GM21737 (cell line): ENCODE data around the gene LETM1.

ENCODE experiments used
- ATAC-seq: cut with Tn5 transposase; IDR thresholded peaks from one replicate; pipeline ENCODE4 v1.9.1; 2021; ENCODE audit warnings: mild to moderate bottlenecking, moderate library complexity; ENCODE audit not compliant: unreplicated experiment

Gene LETM1

GRCh38 chr4:1783015-1783414 lies 72.9 kb downstream of the LETM1 start:
- no peak for ATAC-seq

- ATAC-seq = no peak
Observed at GRCh38 chr4:1780435-1780834, 75.5 kb downstream of the LETM1 start.

GRCh38 chr4:1779588-1780382 lies 76.2 kb downstream of the LETM1 start:
- ATAC-seq = no peak

- no peak for ATAC-seq
Observed at GRCh38 chr4:1778642-1779392, 77.1 kb downstream of the LETM1 start.

- no peak for ATAC-seq
Observed at GRCh38 chr4:1777822-1778641, 77.9 kb downstream of the LETM1 start.

GRCh38 chr4:1776521-1777161 lies 79.3 kb downstream of the LETM1 start:
- ATAC-seq = no peak

- ATAC-seq = no peak
Observed at GRCh38 chr4:1775731-1776500, 80.0 kb downstream of the LETM1 start.

- no peak for ATAC-seq
Observed at GRCh38 chr4:1773754-1774153, 82.2 kb downstream of the LETM1 start.

- ATAC-seq = no peak
Observed at GRCh38 chr4:1772853-1773538, 83.0 kb downstream of the LETM1 start.

GRCh38 chr4:1771555-1772305 lies 84.2 kb downstream of the LETM1 start:
- ATAC-seq = no peak

- no peak for ATAC-seq
Observed at GRCh38 chr4:1770791-1771231, 85.1 kb downstream of the LETM1 start.

- no peak for ATAC-seq
Observed at GRCh38 chr4:1770245-1770644, 85.7 kb downstream of the LETM1 start.

- no peak for ATAC-seq
Observed at GRCh38 chr4:1769692-1770091, 86.3 kb downstream of the LETM1 start.

GRCh38 chr4:1768367-1769034 lies 87.5 kb downstream of the LETM1 start:
- no peak for ATAC-seq

- no peak for ATAC-seq
Observed at GRCh38 chr4:1767770-1768366, 88.1 kb downstream of the LETM1 start.

GRCh38 chr4:1767061-1767769 lies 88.7 kb downstream of the LETM1 start:
- no peak for ATAC-seq
